Nucleus accumbens (tissue), 56 donors: ENCODE results near the gene MYO7B.

Experiments used
- DNase-seq, 56 donors: peaks; one replicate each; lab custom pipeline; 2025; lab: John Stamatoyannopoulos, UW

Gene MYO7B

DNA sequence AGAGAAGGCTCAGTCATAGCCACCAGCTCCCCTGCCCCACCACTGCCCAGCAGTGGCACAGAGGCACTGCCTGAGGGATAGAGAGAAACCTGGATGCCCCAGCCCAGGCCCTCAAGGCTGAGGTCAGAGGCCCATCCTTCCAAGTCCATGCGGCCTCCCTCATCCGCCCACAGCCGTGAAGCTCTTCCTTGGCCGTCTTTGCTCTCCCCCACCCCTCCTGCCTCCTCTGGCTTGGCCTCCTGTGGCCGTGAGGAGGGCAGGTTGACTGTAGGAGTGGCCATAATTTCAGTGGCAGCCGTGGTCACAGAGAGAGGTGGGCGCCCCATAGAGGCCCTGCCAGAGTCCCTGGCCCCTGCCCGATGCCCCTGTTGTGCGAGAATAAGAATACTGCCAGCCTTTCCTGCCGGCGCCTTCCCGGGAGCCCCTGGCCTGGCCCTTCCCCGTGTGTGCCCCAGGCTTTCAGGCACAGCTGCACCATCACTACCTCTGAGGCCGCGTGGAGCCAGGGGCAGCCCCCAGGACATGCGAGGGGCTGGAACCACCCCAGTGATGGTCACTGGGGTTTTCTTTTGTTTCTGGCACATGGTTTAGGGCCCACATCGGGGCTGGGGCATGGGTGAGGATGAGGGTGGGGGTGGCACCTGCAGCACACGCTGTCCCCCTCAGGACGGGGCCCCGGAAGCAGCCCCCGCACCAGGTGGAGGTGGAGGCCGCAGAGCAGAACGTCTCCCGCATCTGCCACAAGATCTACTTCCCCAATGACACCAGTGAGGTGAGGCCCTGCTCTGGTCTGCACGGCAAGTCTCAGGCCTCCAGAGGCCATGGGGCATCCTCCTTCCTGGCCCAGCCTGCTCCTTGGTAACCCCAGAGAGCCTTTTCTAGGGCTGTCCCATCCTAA lies 97.4 kb downstream of the MYO7B start:
- DNase-seq = no peak

DNA sequence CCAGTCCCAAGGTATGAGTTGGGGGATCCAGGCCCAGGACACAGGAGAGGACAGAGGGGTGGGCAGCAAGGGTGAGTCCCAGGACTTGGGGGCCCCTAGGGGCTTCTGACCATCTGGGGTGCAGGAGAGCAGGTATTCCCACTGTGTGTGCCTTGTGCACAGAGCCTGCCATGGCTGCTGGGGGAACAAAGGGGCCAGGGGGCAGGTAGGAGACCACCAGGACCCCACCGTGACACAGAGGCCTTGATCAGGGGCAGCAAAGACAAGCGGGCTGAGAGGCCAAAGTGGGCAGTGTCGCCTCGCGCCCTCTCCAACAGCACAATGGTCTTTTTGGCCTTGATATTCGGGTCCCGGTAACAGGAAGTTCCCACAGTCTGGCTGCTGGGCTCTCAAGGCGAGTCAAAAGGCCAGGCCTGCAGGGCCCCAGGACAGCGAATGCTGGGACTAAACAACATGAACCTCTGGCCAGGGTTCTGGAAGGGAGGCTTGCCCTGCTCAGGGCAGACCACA lies 98.1 kb downstream of the MYO7B start:
- no peak for DNase-seq

DNA sequence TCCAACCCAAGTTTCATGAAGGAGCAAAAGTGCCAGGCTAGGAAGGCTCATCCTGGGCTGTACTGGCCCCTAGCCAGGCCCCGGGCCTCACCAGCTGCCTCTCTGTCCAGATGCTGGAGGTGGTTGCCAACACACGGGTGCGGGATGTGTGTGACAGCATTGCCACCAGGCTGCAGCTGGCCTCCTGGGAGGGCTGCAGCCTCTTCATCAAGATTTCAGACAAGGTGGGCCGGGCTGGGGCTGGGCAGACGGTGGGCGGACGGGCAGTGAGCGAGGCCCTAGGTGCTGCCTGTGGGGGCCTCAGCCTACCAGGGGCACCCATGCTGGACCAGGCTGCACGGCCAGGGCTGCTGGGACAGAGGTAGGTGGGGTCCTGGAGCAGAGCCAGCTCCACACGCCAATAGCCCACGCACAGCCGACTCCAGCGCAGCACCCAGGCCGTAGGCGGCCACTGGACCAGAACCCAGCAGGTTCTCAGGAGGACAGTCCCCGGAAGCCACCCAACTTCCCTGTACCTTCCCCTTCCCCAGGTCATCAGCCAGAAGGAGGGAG lies 98.7 kb downstream of the MYO7B start:
- DNase-seq = peak in 2 of 56 donors; percentile 32 to 36

DNA sequence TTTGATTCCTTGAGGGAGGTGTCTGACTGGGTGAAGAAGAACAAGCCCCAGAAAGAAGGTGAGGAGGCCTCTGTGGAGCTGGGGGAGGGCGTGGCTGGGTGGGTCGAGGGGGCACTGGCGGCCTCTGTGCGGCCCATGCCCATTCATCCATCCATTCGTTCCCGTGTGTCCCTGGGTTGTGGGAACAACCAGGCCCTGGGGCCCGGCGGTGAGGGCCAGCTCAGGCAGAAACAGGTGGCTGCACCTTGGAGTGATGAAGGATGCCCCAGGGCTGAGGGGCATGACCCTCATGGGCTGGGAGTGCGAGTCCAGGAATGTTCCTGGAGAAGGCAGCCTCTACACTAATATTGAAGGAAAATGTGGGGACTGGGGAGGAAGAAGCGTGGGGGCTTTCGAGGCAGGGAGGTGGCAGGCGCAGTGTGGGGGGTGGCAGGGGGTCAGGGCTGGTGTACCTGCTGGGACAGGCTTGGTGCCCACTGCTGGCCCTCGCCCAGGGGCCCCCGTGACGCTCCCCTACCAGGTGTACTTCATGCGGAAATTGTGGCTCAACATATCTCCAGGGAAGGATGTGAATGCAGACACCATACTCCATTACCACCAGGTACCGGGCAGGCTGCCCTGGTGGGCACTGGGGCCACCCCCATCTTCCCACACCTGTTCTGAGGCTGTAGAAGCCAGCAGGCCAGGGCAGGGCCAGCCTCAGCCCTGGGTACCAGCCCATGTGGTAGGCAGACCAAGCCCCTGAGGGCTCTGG lies 99.3 kb downstream of the MYO7B start:
- no peak for DNase-seq

DNA sequence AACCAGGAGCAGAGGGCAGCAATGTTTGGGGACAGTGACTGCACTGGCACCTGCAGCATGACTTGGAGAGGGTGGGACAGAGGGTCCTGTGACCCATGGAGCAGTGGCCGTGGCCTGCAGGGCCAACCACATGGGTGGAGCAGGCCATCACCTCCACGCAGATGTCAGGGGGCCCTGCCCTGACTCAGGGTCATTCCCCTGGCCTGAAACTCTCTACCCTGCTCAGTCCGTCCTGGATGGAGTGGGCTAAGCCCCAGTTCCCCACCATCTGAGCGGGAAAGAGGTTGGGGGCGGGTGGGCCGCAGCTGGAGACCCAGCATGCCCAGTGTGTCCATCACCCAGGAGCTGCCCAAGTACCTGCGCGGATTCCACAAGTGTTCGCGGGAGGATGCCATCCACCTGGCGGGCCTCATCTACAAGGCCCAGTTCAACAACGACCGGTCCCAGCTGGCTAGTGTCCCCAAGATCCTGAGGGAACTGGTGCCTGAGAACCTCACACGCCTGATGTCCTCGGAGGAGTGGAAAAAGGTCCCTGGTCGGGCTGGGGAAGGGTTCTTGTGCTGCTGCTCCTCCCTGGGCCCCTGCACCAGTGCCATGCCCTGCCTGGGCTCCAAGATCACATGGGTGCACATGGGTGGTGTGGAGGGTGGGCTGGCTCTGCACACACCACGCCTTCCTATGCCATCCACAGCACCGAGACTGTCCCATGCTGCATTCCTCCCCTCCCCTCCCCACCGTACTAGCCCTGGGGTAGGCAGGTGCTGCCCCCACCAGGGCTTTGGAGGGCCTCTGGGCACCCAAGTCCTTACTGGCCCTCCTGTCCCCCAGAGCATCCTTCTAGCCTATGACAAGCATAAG lies 100.1 kb downstream of the MYO7B start:
- no peak for DNase-seq

DNA sequence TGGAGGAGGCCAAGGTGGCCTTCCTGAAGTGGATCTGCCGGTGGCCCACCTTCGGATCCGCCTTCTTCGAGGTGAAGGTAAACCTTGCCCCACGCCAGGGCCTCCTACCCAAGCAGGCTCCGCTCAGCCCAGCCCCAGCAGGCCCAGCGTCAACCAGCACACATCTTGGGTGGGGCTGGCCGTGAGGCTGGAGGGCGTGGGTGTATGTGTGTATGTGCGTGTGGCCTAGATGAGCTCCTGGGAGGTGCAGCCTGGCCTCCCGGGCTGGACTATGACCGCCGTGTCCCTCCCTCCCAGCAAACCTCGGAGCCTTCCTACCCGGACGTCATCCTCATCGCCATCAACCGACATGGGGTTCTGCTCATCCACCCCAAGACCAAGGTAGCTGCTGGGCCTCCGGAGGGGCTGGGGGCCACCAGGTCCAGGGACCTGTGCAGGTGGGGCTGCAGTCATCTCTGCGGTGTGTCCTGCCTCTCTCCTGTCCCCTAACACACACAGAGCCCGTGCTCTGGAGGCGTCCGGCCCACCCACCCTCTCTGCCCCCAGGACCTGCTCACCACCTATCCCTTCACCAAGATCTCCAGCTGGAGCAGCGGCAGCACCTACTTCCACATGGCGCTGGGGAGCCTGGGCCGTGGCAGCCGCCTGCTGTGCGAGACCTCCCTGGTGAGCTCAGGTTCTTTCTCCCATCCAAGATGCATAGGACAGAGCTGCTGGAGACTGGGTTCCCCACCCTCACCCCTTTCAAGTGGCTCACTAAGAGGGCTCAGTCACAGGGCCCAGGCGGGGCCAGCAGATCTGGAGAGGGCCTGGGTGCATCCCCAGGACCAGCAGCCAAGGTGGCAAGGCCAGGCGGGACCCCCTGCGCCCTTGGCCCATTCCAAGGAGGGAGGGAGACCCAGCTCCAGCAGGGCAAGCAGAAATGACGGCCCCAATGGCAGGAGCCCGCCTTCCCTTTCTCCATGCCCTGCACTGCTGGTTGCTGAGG lies 101.1 kb downstream of the MYO7B start:
- no peak for DNase-seq

DNA sequence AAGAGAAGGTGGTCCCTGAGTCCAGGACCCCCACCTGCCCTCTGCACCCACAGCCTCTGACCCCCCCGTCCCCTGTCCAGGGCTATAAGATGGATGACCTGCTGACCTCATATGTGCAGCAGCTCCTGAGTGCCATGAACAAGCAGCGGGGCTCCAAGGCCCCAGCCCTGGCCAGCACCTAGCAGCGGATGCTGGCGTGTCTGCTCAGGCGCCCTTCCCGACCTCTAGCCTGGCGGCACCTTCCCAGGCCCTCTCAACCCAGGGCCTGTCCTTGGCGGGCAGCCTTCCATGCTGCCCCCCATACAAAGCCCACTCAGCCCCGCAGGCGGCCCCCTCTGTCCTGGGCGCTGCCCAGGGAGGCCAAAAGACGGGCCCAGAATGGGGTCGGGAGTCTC lies 101.8 kb downstream of the MYO7B start:
- no peak for DNase-seq

DNA sequence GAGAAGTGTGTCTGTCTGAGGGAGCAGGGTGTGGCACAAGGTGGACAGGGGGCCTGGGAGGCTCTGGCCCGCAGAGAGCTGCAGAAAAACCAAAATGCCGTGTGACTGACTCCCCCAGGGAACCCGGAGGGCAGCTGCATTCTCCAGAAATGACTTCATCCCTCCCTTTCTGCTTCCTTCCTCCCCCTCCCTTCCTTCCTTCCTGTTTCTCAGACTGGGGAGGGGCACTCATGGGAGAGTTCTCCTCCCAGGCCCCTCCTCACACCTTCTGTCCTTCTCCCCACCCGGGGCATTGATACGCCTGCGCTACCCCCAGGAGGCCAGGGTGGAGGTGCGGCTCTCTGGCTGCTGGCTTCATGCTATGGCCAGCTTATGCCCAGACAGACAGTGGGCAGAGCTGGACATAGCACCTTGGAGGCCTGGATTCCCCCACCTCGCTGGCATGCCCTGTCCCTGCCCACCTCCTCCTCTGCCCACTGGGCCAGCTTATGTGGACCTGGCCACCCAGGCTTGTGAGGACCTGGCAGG lies 102.3 kb downstream of the MYO7B start:
- no peak for DNase-seq

DNA sequence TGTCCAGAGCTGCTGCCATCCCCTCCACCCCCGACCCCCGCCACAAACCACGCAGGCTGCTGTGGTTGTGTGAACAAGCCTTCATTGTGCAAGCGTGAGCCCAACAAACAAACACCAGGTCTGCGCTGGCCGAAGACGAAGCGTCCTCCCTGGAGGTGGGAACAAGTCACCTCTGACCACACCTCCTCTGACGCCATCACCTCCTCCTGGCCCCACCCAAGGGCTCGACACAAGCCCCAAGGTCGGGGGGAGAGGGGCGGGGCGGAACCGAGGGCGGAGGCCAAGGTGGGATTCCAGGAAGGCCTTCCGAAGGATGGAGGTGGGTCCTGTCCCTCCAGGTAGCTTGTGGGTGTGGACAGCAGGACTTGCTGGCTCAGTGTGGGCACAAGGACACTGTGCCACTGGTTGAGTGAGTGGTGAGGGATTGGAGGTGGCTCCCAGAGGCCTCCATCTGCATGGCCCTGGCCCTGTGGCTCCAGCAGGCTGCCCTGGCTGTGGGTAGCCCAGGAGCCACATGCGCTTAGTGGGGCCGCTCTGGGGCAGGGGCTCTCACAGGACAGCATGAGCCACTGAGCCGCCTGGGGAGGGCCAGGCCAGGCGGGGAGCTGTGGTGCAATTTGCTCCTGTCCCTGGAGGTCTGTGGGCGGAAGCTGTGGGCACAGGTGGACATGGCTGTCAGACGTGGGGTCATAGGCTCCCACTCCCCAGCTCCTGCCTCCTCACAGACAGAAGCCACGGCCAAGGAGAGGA lies 103.1 kb downstream of the MYO7B start:
- no peak for DNase-seq

DNA sequence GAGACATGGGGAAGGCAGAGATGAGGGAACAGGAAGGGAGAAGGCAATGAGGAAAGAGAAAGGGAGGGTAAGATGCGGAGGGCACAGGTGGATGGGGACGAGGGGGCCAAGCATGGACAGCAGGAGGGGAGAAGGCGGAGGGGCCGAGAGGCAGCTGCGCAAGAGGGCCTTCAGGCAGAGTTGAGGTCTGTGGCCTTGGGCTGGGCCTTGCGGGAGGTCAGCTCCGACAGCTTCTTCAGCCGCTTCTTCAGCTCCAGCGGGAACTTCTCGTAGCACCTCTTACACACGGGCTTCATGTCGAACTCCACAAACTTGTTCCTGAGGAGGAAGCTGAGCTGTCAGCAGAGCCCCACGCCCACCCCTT lies 103.6 kb downstream of the MYO7B start:
- no peak for DNase-seq

DNA sequence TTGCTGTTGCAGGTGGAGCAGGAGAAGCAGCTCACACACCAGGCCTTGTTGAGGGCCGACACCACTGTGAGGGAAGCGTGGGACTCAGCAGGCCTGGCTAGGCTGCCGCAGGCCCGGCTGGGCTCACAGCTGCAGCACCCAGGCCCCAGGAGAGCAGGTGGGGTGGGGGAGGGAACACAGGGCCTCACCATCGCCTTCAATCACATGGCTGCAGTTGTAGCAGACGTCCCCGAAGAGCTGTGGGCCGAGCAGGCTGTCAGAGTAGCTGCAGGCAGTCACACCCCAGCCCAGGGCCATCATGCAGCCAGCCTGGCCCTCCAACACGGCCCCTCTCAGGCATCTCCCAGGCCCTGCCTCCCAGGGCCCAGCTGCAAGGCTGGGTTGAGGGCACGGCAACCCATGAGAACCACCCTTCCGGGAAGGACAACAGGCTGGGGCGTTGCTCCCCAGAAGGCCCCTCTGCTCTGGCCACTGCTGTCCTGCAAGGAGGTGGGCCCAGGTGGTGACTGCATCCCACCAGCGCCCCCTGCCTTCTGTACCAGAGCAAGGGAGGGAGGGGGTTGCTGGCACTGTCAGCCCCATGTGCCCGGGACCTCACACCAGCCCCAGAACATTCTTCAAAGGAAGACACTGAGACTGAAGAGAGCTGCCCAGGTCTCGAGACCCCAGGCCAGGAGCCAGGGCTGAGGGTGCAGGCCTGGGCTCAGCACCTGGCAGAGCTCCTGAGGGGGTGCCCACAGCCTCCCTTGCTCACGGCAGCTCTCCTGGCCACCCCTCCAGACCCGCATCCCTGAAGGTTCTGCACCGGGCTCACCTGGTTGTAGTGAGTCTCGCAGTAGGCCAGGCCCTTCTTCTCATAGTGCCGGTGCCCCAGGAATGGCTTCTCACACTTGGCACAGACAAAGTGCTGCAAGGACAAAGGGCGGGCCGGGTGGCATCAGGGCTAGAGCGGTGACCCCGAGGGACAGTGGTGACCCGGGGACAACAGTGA lies 104.9 kb downstream of the MYO7B start:
- DNase-seq = peak in 4 of 56 donors; percentile 16 to 52 (median 42)

DNA sequence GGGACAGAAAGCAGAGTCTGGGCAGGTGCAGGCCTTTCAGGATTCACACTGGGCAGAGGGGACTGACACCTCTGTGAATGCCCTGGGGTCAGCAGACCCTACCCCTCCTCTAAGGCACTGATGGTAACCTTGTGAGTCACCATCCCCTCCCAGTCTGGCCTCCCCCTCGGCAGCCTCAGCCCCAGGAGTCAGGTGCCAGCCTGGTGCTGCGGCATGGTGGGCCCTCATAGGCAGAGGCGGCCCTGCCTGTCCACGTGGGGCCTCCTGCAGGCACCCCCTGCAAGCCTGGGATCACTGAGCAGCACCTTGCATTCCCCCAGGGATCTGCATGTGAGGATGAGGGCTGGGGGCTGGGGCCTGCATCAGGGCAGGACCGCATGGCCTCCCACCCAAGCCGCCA lies 105.7 kb downstream of the MYO7B start:
- DNase-seq = no peak

DNA sequence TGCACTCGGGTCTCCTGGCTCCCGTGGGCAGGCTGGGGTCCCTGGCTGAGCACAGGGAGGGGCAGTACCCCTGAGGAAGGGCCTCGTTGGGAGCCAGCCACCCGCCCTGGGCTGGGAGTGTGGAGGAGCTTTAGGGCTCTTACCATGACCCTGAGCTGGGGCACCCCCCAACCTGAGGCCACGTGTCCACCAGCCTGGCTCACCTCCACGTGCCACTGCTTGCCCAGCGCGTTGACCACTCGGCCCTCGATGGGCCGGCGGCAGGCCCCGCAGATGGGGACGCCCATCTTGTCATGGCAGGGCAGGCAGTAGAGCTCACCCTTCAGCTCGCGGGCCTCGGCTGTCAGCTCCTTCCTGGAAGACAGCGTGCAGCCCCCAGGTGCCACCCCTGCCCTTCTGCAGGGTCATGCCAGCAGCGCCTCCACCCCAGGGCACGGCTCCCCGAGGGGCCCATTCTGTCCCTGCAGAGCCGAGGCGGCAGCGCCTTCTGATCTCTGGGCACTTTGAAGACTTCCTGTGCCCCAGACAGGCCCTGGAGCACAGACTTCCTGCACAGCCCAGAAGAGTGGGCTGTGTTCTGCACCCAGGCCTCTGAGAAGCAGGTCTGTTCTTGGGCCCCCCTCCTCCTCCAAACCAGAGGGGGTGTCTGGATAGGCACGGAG lies 106.5 kb downstream of the MYO7B start:
- DNase-seq = no peak

DNA sequence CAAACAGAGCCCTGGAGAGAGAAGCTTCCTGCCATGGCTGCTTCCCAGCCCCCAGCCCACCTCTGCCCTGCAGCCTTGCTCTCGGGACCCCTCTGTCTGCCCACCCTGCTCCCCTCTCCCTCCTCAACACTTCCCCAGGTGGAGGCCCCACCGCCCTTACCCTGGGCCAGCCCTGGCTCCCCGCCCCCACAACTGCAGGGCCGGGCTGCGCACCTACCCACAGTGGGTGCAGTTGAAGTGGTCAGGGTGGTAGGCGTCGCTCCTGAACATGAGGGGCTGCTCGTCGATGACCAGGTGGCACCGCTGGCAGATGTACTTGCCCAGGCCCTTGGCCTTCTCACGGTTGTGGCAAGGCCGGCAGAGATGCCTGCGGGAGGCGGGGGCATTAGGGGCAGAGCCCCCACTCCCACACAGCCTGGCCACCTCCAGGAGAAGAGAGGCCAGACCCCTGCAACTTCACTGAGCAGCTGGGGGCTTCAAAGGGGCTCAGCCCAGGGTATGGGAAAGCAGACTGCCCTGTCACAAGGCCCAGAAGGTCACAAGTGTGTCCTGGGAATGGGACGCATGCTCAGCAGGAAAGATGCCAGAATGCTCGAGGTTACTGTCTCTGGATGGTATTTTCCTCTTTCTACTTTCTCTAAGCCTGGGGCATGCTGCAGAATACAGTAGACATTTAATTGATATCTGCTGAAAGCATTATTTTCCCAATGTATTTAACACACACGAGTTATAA lies 107.4 kb downstream of the MYO7B start:
- DNase-seq = no peak

DNA sequence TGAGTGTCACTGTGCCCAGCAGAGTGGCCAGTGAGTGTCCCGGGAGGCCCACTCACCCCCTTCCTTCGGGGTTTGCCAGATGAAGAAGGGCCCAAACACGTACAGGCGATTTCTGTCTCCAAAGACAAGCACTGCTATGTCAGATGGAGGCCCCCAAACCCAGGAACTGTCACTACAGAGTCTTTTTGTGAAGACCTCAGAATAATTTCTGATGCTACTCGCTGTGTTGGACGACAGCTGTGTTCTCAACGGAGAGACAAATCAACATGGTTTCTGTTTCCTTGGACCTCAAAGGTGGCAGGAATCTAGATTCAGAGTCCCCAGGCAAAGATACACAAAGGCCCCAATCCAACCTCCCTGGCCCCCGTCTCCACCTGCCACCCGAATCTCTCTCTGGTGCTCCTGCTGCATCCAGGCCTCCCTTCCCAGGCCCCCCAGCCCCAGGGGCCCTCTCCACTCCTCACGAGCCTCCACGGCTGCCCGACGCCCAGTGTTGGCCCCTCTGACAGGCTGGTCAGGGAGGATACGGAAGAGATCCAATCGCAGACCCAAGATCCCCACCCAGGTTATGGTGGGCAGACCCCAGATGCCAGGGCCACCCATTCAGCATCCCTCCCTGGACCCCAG lies 108.1 kb downstream of the MYO7B start:
- peak in 6 of 56 donors; percentile 16 to 30 (median 26) for DNase-seq
